ENCODE data around the gene STPG4.

STPG4 gene

GRCh38 chr2:47049502-47049901 is 105.6 kb downstream of the STPG4 start:
- no peak for TF ChIP-seq CTCF (IDR thresholded peaks at IDR 0.05; ENCODE audit: insufficient read depth, low read length, poor library complexity, severe bottlenecking)
- no peak for DNase-seq (ENCODE audit: extremely low read depth, insufficient read length)
- peaks cover 43% of the 10 kb centered on the region for H3K36me3 ChIP-seq (ENCODE audit: control insufficient read depth, insufficient read depth, low read length)

GRCh38 chr2:47048801-47049480 is 106.2 kb downstream of the STPG4 start:
- H3K27me3 ChIP-seq (replicated peaks; ENCODE audit: control insufficient read depth, insufficient read depth, low read length), result no peaks in the 10 kb centered on the region
- TF ChIP-seq CTCF (IDR thresholded peaks at IDR 0.05; ENCODE audit: insufficient read depth, low read length, poor library complexity, severe bottlenecking), result no peak
- H3K4me3 ChIP-seq (replicated peaks; ENCODE audit: low read depth, low read length), result no peak overlapping the region
- peaks cover 43% of the 10 kb centered on the region for H3K36me3 ChIP-seq (ENCODE audit: control insufficient read depth, insufficient read depth, low read length)
- DNase-seq (ENCODE audit: extremely low read depth, insufficient read length), result no peak

More at GRCh38 chr2:47049502-47049901, 105.6 kb downstream of the STPG4 start:
- Histone ChIP-seq H3K4me3 (replicated peaks; ENCODE audit: low read depth, low read length) (no peak overlapping the region), H3K27me3 (replicated peaks; ENCODE audit: control insufficient read depth, insufficient read depth, low read length) (no peaks in the 10 kb centered on the region)

GRCh38 chr2:47046271-47046670 is 108.8 kb downstream of the STPG4 start:
- Histone ChIP-seq H3K36me3 (ENCODE audit: control insufficient read depth, insufficient read depth, low read length) (peaks cover 34% of the 10 kb centered on the region), H3K27me3 (replicated peaks; ENCODE audit: control insufficient read depth, insufficient read depth, low read length) (no peaks in the 10 kb centered on the region), H3K4me3 (replicated peaks; ENCODE audit: low read depth, low read length) (no peak overlapping the region)
- DNase-seq (ENCODE audit: extremely low read depth, insufficient read length), result no peak
- no peak for TF ChIP-seq CTCF (IDR thresholded peaks at IDR 0.05; ENCODE audit: insufficient read depth, low read length, poor library complexity, severe bottlenecking)

- no peak for DNase-seq (ENCODE audit: extremely low read depth, insufficient read length)
- Histone ChIP-seq H3K36me3 (ENCODE audit: control insufficient read depth, insufficient read depth, low read length) (peaks cover 34% of the 10 kb centered on the region), H3K27me3 (replicated peaks; ENCODE audit: control insufficient read depth, insufficient read depth, low read length) (no peaks in the 10 kb centered on the region), H3K4me3 (replicated peaks; ENCODE audit: low read depth, low read length) (no peak overlapping the region)
- no peak for TF ChIP-seq CTCF (IDR thresholded peaks at IDR 0.05; ENCODE audit: insufficient read depth, low read length, poor library complexity, severe bottlenecking)
Measured at GRCh38 chr2:47043891-47044239, 111.2 kb downstream of the STPG4 start.

GRCh38 chr2:47043142-47043890 is 111.8 kb downstream of the STPG4 start:
- Histone ChIP-seq H3K4me3 (replicated peaks; ENCODE audit: low read depth, low read length) (no peak overlapping the region), H3K36me3 (ENCODE audit: control insufficient read depth, insufficient read depth, low read length) (peaks cover 34% of the 10 kb centered on the region), H3K27me3 (replicated peaks; ENCODE audit: control insufficient read depth, insufficient read depth, low read length) (no peaks in the 10 kb centered on the region)
- DNase-seq (ENCODE audit: extremely low read depth, insufficient read length), result no peak
- no peak for TF ChIP-seq CTCF (IDR thresholded peaks at IDR 0.05; ENCODE audit: insufficient read depth, low read length, poor library complexity, severe bottlenecking)

Measured in GM06990 (cell line).